Activated CD8-positive, alpha-beta T cell treated with anti-CD3 and anti-CD28 coated beads for 36 hours (primary cell): ENCODE data around the gene OR52N1. TPM values are rescaled to one million over a fixed set of nuclear protein-coding genes. Genes with fewer than 3 reads are reported as not detected.

ENCODE experiments used
- ATAC-seq: fragments of 200-7000 bp; cut with Tn5 transposase; one replicate; pipeline ENCODE4 v1.10.0; 2021; ENCODE audit warnings: mild to moderate bottlenecking, moderate library complexity
- CTCF ChIA-PET: fragments of 350-600 bp; sonication (Branson Sonifier 250); formaldehyde crosslinking; loops from one replicate; lab custom pipeline; 2021; ENCODE audit warnings: antibody characterized with exemption; lab: Charles Lee
- POLR2A ChIA-PET: fragments of 350-600 bp; sonication (Branson Sonifier 250); formaldehyde crosslinking; loops from one replicate; lab custom pipeline; 2021; ENCODE audit warnings: antibody characterized with exemption; lab: Charles Lee
- DNase-seq: peaks from one replicate; pipeline ENCODE4 v3.0.0-alpha.2; 2020
- H3K27ac Mint-ChIP-seq: one replicate; pipeline ENCODE4 v1.8.0; 2021; ENCODE audit warnings: mild to moderate bottlenecking, mixed read lengths
- H3K27me3 Mint-ChIP-seq: one replicate; pipeline ENCODE4 v1.8.0; 2021; ENCODE audit warnings: mixed read lengths
- H3K36me3 Mint-ChIP-seq: one replicate; pipeline ENCODE4 v1.8.0; 2021; ENCODE audit warnings: low read depth, mixed read lengths
- H3K4me1 Mint-ChIP-seq: one replicate; pipeline ENCODE4 v1.8.0; 2021; ENCODE audit warnings: low read depth, mixed read lengths
- H3K4me3 Mint-ChIP-seq: one replicate; pipeline ENCODE4 v1.8.0; 2021; ENCODE audit warnings: mild to moderate bottlenecking, moderate library complexity, mixed read lengths
- H3K9me3 Mint-ChIP-seq: one replicate; pipeline ENCODE4 v1.8.0; 2021; ENCODE audit warnings: mixed read lengths
- CTCF ChIP-seq: fragments of 200-600 bp; IDR thresholded peaks from one replicate; pipeline ENCODE4 v1.8.0; 2022; ENCODE audit warnings: antibody characterized with exemption, mild to moderate bottlenecking
- intact Hi-C: fragments of 100-400 bp; cut with micrococcal nuclease; formaldehyde crosslinking; loops from one replicate; pipeline ENCODE4 v1.10.0; 2022
- total RNA-seq, 2 experiments: library from RNA; stranded (reverse); gene quantifications; one replicate each; pipeline ENCODE4 v1.2.3, GENCODE V29; 2021

OR52N1 gene
- not detected for total RNA-seq

- no peak for TF ChIP-seq CTCF
- no peaks in the 10 kb centered on the region for H3K4me1 Mint-ChIP-seq
- H3K27ac Mint-ChIP-seq: no peak within 1 kb of the TSS
- ATAC-seq (no peak), DNase-seq (no peak)
- peaks cover 10% of the 10 kb centered on the region for H3K27me3 Mint-ChIP-seq
- no peaks in the 10 kb centered on the region for H3K9me3 Mint-ChIP-seq
- ChIA-PET POLR2A (no interaction called here), CTCF (no interaction called here)
- intact Hi-C loops: no loop called here
- no peaks in the 10 kb centered on the region for H3K36me3 Mint-ChIP-seq
- no peak within 1 kb of the TSS for H3K4me3 Mint-ChIP-seq
Observed at GRCh38 chr11:5791165-5791564, at the start of gene OR52N1. OR52N1 (minus strand) TSS chr11:5791265; CDS start chr11:5788816, 2,449 bp downstream.

- CTCF ChIA-PET: no interaction called here
Observed at GRCh38 chr11:5837695-5838094, 46.6 kb upstream of the OR52N1 start.

GRCh38 chr11:5833446-5833845, 42.4 kb upstream of the OR52N1 start:
- DNase-seq (no peak), ATAC-seq (no peak)
- Mint-ChIP-seq H3K36me3 (no peaks in the 10 kb centered on the region), H3K27me3 (peaks cover 11% of the 10 kb centered on the region), H3K9me3 (peaks cover 2% of the 10 kb centered on the region), H3K27ac (no peak overlapping the region), H3K4me1 (no peaks in the 10 kb centered on the region), H3K4me3 (no peak overlapping the region)
- CTCF ChIA-PET: no interaction called here
- intact Hi-C loops: no loop called here
- POLR2A ChIA-PET: no interaction called here
- no peak for TF ChIP-seq CTCF

More at GRCh38 chr11:5837695-5838094, 46.6 kb upstream of the OR52N1 start:
- Mint-ChIP-seq H3K27me3 (peaks cover 19% of the 10 kb centered on the region), H3K27ac (no peak overlapping the region), H3K9me3 (peaks cover 2% of the 10 kb centered on the region), H3K36me3 (no peaks in the 10 kb centered on the region), H3K4me3 (no peak overlapping the region), H3K4me1 (no peaks in the 10 kb centered on the region)
- TF ChIP-seq CTCF: no peak
- intact Hi-C loops: no loop called here
- ATAC-seq: no peak
- DNase-seq: no peak
- POLR2A ChIA-PET: no interaction called here

- H3K36me3 Mint-ChIP-seq: no peaks in the 10 kb centered on the region
- intact Hi-C loops: no loop called here
- POLR2A ChIA-PET: no interaction called here
Observed at GRCh38 chr11:5831196-5831829, 40.2 kb upstream of the OR52N1 start.

More at GRCh38 chr11:5831196-5831829, 40.2 kb upstream of the OR52N1 start:
- no peaks in the 10 kb centered on the region for H3K4me1 Mint-ChIP-seq
- no peak for TF ChIP-seq CTCF
- no peaks in the 10 kb centered on the region for H3K9me3 Mint-ChIP-seq
- DNase-seq (no peak), ATAC-seq (no peak)
- peaks cover 6% of the 10 kb centered on the region for H3K27me3 Mint-ChIP-seq
- CTCF ChIA-PET: no interaction called here
- no peak overlapping the region for H3K27ac Mint-ChIP-seq
- H3K4me3 Mint-ChIP-seq: no peak overlapping the region
